SJCRH30 (cell line): Measurements from ENCODE around the gene SP6. TPM values are rescaled to one million over a fixed set of nuclear protein-coding genes. Genes with fewer than 3 reads are reported as not detected.

Experiments
- DNase-seq, 2 experiments: peaks; one replicate each; pipeline ENCODE4 v3.0.0-alpha.2; 2015 to 2020
- H3K27ac ChIP-seq: fragments of 250-450 bp; sonication (Bioruptor Pico); 2 replicates; pipeline ENCODE4 v1.5.1; 2020; ENCODE audit warnings: mild to moderate bottlenecking, moderate library complexity
- H3K27me3 ChIP-seq: fragments of 250-450 bp; sonication (Bioruptor Pico); 2 replicates; pipeline ENCODE4 v1.5.1; 2020; ENCODE audit warnings: mild to moderate bottlenecking, moderate library complexity
- H3K36me3 ChIP-seq: fragments of 250-450 bp; sonication (Bioruptor Pico); 2 replicates; pipeline ENCODE4 v1.5.1; 2020; ENCODE audit warnings: mild to moderate bottlenecking, moderate library complexity
- H3K4me1 ChIP-seq: fragments of 250-450 bp; sonication (Bioruptor Pico); 2 replicates; pipeline ENCODE4 v1.5.1; 2020; ENCODE audit warnings: mild to moderate bottlenecking, moderate library complexity
- H3K4me3 ChIP-seq: fragments of 250-450 bp; sonication (Bioruptor Pico); 2 replicates; pipeline ENCODE4 v1.5.1; 2020; ENCODE audit warnings: mild to moderate bottlenecking, moderate library complexity
- H3K9me3 ChIP-seq: fragments of 250-450 bp; sonication (Bioruptor Pico); replicated peaks from 2 replicates; pipeline ENCODE4 v1.5.1; 2020; ENCODE audit warnings: mild to moderate bottlenecking, moderate library complexity
- total RNA-seq: library from RNA; depleted of rRNA; stranded (reverse); fragments of >200 nt; shearing (Covaris generic); gene quantifications from 2 replicates; pipeline ENCODE4 v1.2.3, GENCODE V29; 2014; rRNA removed

SP6 gene
- total RNA-seq: not detected in 2 replicates

GRCh38 chr17:47850692-47851573, at the start of gene SP6:
TSS of gene SP6 (minus strand) at chr17:47851163. CDS start at chr17:47848429, 2,734 bp downstream.
- peak; percentile 45 to 58 for DNase-seq
- Histone ChIP-seq H3K27ac (no peak within 1 kb of the TSS), H3K4me3 (peak within 1 kb of the TSS; percentile 3; the same call in 1 of the 2 replicates), H3K9me3 (no peaks in the 10 kb centered on the region), H3K27me3 (peaks cover 81% of the 10 kb centered on the region), H3K4me1 (no peaks in the 10 kb centered on the region), H3K36me3 (no peaks in the 10 kb centered on the region)

GRCh38 chr17:47899643-47900042, 48.7 kb upstream of the SP6 start:
- H3K27me3 ChIP-seq: no peaks in the 10 kb centered on the region
- H3K4me3 ChIP-seq: no peak overlapping the region
- no peaks in the 10 kb centered on the region for H3K9me3 ChIP-seq
- H3K36me3 ChIP-seq: no peaks in the 10 kb centered on the region
- H3K4me1 ChIP-seq: peaks cover 16% of the 10 kb centered on the region
- DNase-seq: no peak
- H3K27ac ChIP-seq: no peak overlapping the region

GRCh38 chr17:47898241-47898640, 47.3 kb upstream of the SP6 start:
- Histone ChIP-seq H3K36me3 (no peaks in the 10 kb centered on the region), H3K27ac (no peak overlapping the region), H3K9me3 (no peaks in the 10 kb centered on the region), H3K4me3 (no peak overlapping the region), H3K27me3 (no peaks in the 10 kb centered on the region), H3K4me1 (peaks cover 16% of the 10 kb centered on the region)
- no peak for DNase-seq

GRCh38 chr17:47897561-47897960, 46.6 kb upstream of the SP6 start:
- no peaks in the 10 kb centered on the region for H3K9me3 ChIP-seq
- DNase-seq: no peak
- peak overlapping the region; percentile 94 for H3K4me3 ChIP-seq

DNA sequence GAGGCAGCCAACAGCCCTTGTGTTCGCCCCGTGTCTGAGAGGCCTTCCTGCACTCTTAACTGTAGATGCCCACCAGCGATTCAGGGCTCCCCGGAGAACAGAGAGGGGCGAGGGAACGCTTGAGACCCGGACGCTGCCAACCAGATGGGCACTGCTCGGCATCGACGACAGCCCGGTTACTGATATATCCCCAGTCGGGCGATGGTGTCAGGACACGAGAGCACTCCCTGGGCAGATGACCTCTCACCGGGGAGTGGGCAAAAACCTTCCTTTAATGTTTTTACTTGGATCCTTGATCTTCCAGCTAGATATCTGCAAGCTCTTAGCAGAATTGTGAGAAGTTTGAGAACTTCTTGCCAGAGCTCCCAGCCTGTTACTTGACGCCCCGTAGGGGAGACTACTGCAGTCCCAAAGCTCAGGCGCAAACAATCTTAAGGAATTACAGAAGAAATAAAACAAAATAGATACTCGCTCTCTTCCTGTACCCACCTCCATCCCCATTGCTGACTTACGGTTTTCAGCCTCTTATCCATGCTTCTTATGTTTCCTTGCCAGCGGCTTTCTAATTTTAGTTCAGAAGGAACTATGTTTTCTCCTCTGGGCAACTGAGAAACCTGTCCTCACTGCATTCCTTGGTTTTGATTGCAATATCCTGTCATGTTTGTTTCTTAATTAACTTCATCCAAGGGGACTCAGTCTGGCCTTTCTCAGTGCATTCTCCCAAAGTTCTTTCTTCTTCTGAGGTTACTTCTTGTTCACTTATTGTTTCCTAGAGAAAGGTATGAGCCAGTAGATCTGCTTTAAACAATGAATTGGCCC, 45.9 kb upstream of the SP6 start:
- no peak for DNase-seq

More at GRCh38 chr17:47897561-47897960, 46.6 kb upstream of the SP6 start:
- Histone ChIP-seq H3K27me3 (no peaks in the 10 kb centered on the region), H3K27ac (no peak overlapping the region), H3K4me1 (peaks cover 16% of the 10 kb centered on the region), H3K36me3 (no peaks in the 10 kb centered on the region)

DNA sequence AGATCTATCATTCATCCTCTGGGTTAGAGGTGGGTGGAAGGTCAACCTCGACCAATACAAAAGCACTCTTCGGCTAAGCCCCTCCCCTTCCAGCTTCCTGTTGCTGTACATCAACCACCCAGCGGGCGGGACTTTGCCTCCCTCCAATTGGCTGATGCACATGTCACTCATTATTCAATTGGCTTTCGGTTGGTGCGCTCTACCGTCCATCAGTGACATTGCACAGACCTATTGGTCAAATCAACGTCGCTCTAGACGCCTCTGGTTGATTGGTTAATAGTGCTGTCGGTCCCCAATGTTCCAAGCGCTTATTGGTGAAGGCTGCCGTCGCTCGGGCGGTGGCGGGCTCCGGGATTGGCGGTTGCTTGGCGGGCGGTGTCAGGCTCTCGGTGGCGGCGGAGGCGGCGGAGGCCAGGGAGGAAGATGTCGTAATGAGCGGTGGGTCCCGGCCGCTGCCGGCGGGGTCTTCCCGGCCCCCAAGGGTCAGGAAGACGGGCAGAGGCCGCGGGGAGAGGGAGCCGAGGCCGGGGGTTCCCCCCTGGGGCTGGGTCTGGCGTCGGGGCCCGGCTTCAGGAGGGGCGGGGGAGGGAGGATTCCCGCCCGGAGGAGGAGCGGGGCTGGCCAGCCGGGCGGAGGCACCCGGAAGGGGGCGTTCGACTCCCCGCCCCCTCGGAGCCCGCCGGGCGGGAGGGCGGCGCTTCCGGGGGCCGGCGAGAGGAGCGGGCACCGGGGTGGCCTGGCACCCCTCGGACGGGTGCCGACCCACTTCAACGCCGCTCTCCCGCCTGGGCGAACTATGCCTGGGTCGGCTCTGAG, 45.1 kb upstream of the SP6 start, which contains the start of gene SP2:
Gene SP2, plus strand, starts transcription at position 381 of the 816 bp plus-strand sequence. Its CDS starts 51 bp downstream, at position 432.
- no peaks in the 10 kb centered on the region for H3K27me3 ChIP-seq
- H3K27ac ChIP-seq: peak within 1 kb of the TSS; percentile 98
- H3K9me3 ChIP-seq: no peaks in the 10 kb centered on the region
- H3K36me3 ChIP-seq: no peaks in the 10 kb centered on the region
- peaks cover 8% of the 10 kb centered on the region for H3K4me1 ChIP-seq
- H3K4me3 ChIP-seq: peak within 1 kb of the TSS; percentile 94
- peak; percentile 100 for DNase-seq

More for the DNA sequence above, 45.9 kb upstream of the SP6 start:
- Histone ChIP-seq H3K4me3 (peak overlapping the region; percentile 94), H3K36me3 (no peaks in the 10 kb centered on the region), H3K4me1 (peaks cover 11% of the 10 kb centered on the region), H3K9me3 (no peaks in the 10 kb centered on the region), H3K27ac (peak overlapping the region; percentile 98), H3K27me3 (no peaks in the 10 kb centered on the region)

GRCh38 chr17:47895347-47895855, 44.4 kb upstream of the SP6 start:
- Histone ChIP-seq H3K36me3 (no peaks in the 10 kb centered on the region), H3K4me1 (peaks cover 8% of the 10 kb centered on the region), H3K9me3 (no peaks in the 10 kb centered on the region), H3K27me3 (no peaks in the 10 kb centered on the region), H3K27ac (peak overlapping the region; percentile 49), H3K4me3 (peak overlapping the region; percentile 74)
- no peak for DNase-seq

DNA sequence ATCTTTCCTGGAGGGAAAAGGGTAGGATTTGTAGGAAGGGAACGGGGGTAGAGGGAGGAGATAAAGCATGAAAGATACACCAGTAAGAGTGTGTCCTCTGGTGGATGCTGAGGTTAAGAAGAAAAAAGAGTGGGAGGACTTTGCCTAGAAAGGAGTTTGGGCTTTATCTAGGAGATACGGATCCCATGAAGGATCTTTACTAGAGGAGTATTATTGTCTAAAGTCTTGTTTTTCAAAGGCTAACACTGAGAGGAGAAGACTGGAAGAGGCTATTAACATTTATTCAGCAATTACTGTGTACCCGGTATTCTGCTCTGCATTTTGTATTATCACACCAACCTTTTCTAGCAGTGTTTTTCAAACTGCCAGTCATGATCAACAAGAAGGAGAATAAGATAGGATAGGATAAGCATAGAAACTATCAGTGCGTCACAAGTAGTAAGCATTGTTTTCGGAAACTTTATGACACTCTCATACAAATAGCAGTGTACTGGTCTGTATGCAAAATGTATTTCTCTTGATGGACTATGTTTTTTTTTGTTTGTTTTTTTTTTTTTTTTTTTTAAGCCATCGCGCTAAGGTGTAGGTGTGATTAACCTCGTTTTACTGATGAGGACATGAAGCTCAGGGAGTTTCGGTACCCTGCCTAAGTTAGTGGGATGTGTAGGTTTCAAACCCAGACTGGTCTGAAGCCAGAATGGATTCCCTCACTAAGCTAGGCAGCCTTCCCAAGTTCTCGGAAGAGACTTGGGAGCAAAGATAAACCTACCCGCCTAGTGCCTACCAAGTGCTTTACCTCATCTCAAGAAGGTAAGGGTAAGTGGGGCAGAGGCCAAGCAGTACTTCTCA, 43.8 kb upstream of the SP6 start:
- no peak for DNase-seq
- Histone ChIP-seq H3K4me3 (peak overlapping the region; percentile 74), H3K4me1 (peaks cover 8% of the 10 kb centered on the region), H3K36me3 (no peaks in the 10 kb centered on the region), H3K27me3 (no peaks in the 10 kb centered on the region), H3K27ac (peak overlapping the region; percentile 49), H3K9me3 (no peaks in the 10 kb centered on the region)

DNA sequence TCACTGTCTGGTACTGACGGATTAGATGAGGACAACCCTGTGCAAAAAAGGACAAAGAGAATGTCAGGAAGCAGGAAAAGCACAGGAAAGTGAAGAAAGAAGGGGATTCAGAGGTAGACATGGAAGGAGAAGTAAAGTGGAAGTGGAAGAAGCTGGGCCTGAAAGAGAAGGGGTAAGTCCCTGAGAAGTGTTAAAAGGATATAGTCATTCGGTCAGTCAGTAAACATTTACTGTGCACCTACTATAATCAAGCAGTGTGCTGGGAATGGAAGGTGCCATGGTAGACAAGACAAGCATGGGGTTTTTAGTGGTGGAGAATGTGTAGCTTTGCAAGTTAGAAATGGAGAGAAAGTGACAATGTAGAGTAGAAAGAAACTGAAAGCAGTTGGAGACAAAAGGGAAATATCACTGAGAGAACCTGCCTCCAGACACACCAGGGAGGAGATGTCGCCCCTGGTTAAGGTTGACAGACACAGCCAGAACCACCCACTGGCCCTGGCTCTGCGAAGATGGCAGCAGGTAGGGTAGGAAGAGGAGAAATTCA, 40.7 kb upstream of the SP6 start:
- Histone ChIP-seq H3K4me3 (no peak overlapping the region), H3K4me1 (no peaks in the 10 kb centered on the region), H3K27ac (no peak overlapping the region), H3K36me3 (no peaks in the 10 kb centered on the region), H3K9me3 (no peaks in the 10 kb centered on the region), H3K27me3 (no peaks in the 10 kb centered on the region)
- DNase-seq: no peak

GRCh38 chr17:47889734-47890529, 39.0 kb upstream of the SP6 start:
- Histone ChIP-seq H3K27me3 (peaks cover 13% of the 10 kb centered on the region), H3K27ac (no peak overlapping the region), H3K4me1 (no peaks in the 10 kb centered on the region), H3K9me3 (no peaks in the 10 kb centered on the region), H3K4me3 (no peak overlapping the region), H3K36me3 (no peaks in the 10 kb centered on the region)
- DNase-seq: peak; percentile 85 to 90

GRCh38 chr17:47888293-47888692, 37.3 kb upstream of the SP6 start:
- Histone ChIP-seq H3K9me3 (no peaks in the 10 kb centered on the region), H3K27ac (no peak overlapping the region), H3K36me3 (no peaks in the 10 kb centered on the region), H3K27me3 (peaks cover 26% of the 10 kb centered on the region), H3K4me3 (no peak overlapping the region), H3K4me1 (no peaks in the 10 kb centered on the region)
- no peak for DNase-seq

DNA sequence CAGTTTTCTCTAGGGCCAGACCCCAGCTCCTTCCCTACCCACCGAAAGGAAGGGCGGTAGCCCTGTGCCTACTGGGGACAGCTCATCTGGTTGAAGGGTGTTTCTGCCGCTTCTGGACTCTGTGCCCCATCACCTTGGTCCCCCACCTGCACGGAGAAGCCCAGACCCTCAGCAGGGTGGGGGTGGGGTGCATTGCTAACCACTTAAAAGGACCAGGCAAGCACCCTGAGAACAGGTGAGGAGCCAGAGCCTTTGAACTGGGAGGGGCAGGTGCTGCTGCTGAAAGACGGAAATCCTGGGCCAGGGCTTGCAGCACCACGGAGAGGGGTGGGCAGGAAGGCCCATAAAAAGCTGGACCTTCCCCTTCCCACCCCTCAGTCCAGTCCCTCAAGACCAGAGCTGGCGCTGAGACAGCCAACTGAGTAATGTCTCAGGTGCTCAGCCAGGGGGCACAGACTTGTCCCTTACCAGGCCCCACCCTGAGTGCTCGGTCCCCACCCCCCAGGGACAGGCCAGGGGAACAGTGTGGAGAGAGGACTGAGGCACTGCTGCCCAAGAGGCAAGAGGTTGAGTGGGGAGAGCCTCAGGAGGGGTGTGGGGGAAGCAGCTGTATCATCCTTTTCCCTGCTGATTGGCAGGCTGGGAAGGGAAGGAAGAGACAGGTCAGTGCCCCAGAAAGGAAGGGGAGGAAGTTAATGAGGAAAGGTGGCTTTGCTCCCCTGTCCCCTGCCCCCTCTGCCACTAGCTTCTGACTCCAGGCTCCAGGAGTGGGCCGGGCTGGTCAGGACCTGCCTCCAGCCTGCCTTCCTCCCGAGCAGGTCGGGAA, 34.2 kb upstream of the SP6 start:
- peaks cover 35% of the 10 kb centered on the region for H3K27me3 ChIP-seq
- H3K9me3 ChIP-seq: no peaks in the 10 kb centered on the region
- H3K4me1 ChIP-seq: no peaks in the 10 kb centered on the region
- H3K36me3 ChIP-seq: no peaks in the 10 kb centered on the region
- DNase-seq: no peak
- no peak overlapping the region for H3K4me3 ChIP-seq
- no peak overlapping the region for H3K27ac ChIP-seq
